Measurements from ENCODE around the gene TOMM70. TPM values are rescaled to one million over a fixed set of nuclear protein-coding genes. Genes with fewer than 3 reads are reported as not detected.

The TOMM70 gene
- total and polyA plus RNA-seq, 2 of the 13 experiments (the other 11 are each of a cell fraction or from before 2014, with no cell fraction given), result 27.0 to 77.2 TPM

DNA sequence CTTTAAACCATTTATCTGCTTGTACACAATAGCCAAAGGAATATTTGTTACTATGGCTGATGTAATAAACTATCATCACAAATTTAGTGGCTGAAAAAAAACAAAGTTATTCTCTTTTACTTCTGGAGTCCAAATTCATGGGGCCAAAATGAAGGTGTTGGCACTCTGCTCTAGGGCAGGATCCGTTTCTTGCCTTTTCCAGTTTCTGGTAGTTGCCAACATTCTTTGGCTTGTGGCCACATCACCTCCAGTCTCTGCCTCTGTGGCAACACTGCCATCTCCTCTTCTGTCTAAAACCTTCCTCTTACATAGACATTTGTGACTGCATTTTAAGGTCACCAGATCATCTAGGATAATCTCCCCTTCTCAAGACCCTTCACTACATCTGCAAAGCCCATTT is 39.0 kb downstream of the TOMM70 start (continued):
- no peak for TF ChIP-seq ARID5B (CRISPR knock-in tag; IDR thresholded peaks at IDR 0.05)
- TF ChIP-seq, protein P1, sequence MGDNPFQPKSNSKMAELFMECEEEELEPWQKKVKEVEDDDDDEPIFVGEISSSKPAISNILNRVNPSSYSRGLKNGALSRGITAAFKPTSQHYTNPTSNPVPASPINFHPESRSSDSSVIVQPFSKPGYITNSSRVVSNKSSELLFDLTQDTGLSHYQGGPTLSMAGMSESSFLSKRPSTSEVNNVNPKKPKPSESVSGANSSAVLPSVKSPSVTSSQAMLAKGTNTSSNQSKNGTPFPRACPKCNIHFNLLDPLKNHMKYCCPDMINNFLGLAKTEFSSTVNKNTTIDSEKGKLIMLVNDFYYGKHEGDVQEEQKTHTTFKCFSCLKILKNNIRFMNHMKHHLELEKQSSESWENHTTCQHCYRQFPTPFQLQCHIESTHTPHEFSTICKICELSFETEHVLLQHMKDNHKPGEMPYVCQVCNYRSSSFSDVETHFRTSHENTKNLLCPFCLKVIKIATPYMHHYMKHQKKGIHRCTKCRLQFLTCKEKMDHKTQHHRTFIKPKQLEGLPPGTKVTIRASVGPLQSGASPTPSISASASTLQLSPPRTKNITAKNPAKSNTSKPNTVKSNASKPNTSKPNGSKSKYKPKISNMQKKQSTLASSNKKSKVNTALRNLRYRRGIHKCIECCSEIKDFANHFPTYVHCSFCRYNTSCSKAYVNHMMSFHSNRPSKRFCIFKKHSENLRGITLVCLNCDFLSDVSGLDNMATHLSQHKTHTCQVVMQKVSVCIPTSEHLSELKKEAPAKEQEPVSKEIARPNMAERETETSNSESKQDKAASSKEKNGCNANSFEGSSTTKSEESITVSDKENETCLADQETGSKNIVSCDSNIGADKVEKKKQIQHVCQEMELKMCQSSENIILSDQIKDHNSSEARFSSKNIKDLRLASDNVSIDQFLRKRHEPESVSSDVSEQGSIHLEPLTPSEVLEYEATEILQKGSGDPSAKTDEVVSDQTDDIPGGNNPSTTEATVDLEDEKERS (CRISPR knock-in tag; IDR thresholded peaks at IDR 0.05), result peak; percentile 72; the same call in 1 of the 2 replicates
- TF ChIP-seq DRAP1 (CRISPR knock-in tag; IDR thresholded peaks at IDR 0.05), result no peak
- TF ChIP-seq ELF4 (CRISPR knock-in tag; IDR thresholded peaks at IDR 0.05; ENCODE audit: borderline replicate concordance), result no peak
